HCT116 (cell line): ENCODE results near the gene PRKAA2.

Source experiments
- JUND ChIP-seq: IDR thresholded peaks from 2 replicates; pipeline ENCODE4 v1.6.1; 2012
- POLR2AphosphoS5 ChIP-seq: IDR thresholded peaks from 2 replicates; pipeline ENCODE4 v1.6.1; 2011; ENCODE audit warnings: mild to moderate bottlenecking, low read depth, low read length, moderate library complexity
- SRF ChIP-seq: IDR thresholded peaks from 2 replicates; pipeline ENCODE4 v1.6.1; 2012; ENCODE audit warnings: low read depth
- YY1 ChIP-seq: IDR thresholded peaks from 2 replicates; pipeline ENCODE4 v1.6.1; 2011; ENCODE audit warnings: low read length, low read depth, moderate library complexity, mild to moderate bottlenecking; ENCODE audit not compliant: insufficient replicate concordance; ENCODE audit errors: extremely low read depth
- TF ChIP-seq, protein P1 (sequence below), 3 experiments: fragments of 200-600 bp in 1 of 3; sonication (generic) in 1 of 3; IDR thresholded peaks in 2 of 3; conservative IDR thresholded peaks in 1 of 3; 2 replicates each; pipeline ENCODE4 v1.5.1; 2012 to 2017; ENCODE audit warnings: low read depth in 2 of 3, low read length in 2 of 3, antibody characterized with exemption in 1 of 3, borderline replicate concordance in 1 of 3, control low read depth in 1 of 3, mild to moderate bottlenecking in 1 of 3, mixed read lengths in 1 of 3, mixed run types in 1 of 3, moderate library complexity in 1 of 3; ENCODE audit not compliant: insufficient read depth in 1 of 3

DNA sequence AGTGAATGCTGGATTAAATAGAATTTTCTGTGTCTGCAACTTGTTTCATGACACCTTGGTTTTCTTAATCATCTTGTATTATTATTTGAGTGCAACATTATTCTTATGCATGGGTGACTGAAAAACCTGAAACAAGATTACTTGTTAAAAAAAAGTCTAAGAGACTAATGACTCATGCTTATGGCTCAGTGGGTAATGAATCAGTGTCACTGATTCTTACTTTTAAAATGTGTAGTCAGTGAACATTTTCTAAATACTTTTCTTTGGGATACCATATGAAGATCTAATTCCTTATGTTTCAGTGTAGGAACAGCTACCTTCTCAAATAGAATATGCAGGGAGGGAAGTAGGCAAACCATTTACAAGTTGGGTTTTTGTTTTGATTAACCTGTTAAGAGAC, 65.5 kb downstream of the PRKAA2 start:
- TF ChIP-seq, protein P1, sequence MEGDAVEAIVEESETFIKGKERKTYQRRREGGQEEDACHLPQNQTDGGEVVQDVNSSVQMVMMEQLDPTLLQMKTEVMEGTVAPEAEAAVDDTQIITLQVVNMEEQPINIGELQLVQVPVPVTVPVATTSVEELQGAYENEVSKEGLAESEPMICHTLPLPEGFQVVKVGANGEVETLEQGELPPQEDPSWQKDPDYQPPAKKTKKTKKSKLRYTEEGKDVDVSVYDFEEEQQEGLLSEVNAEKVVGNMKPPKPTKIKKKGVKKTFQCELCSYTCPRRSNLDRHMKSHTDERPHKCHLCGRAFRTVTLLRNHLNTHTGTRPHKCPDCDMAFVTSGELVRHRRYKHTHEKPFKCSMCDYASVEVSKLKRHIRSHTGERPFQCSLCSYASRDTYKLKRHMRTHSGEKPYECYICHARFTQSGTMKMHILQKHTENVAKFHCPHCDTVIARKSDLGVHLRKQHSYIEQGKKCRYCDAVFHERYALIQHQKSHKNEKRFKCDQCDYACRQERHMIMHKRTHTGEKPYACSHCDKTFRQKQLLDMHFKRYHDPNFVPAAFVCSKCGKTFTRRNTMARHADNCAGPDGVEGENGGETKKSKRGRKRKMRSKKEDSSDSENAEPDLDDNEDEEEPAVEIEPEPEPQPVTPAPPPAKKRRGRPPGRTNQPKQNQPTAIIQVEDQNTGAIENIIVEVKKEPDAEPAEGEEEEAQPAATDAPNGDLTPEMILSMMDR (IDR thresholded peaks at IDR 0.05 in 2 of 3, conservative IDR thresholded peaks at IDR 0.05 in 1 of 3; ENCODE audit: borderline replicate concordance in 1 of 3, insufficient read depth in 1 of 3, low read depth in 2 of 3, low read length in 2 of 3) = no peak
- TF ChIP-seq SRF (no peak), POLR2AphosphoS5 (no peak), JUND (0 out of 2 replicates have a peak, but pooled peaks have one; percentile 11), YY1 (no peak)
